HG02981 (cell line): ENCODE results near the gene COL9A1.
"Not testable (repeated sequence)": the region's sequence is repeated elsewhere in the genome, so short reads cannot be mapped to it uniquely, and the experiment has no call there.

Experiments
- ATAC-seq: cut with Tn5 transposase; IDR thresholded peaks from one replicate; pipeline ENCODE4 v1.9.1; 2021; ENCODE audit warnings: mild to moderate bottlenecking, moderate library complexity; ENCODE audit not compliant: unreplicated experiment

Gene COL9A1

GRCh38 chr6:70303034-70303525, at the start of gene COL9A1:
COL9A1 (minus strand) TSS chr6:70303084; CDS start chr6:70302924, 160 bp downstream.
- ATAC-seq, result no peak

- ATAC-seq, result no peak
Measured at GRCh38 chr6:70351461-70351860, 48.6 kb upstream of the COL9A1 start.

- no peak for ATAC-seq
Measured at GRCh38 chr6:70345619-70346018, 42.7 kb upstream of the COL9A1 start.

- no peak for ATAC-seq
Measured at GRCh38 chr6:70343313-70343712, 40.4 kb upstream of the COL9A1 start.

GRCh38 chr6:70339810-70340209, 36.9 kb upstream of the COL9A1 start:
- not testable (repeated sequence) for ATAC-seq

- no peak for ATAC-seq
Measured at GRCh38 chr6:70338775-70339174, 35.9 kb upstream of the COL9A1 start.

- no peak for ATAC-seq
Measured at GRCh38 chr6:70337743-70338105, 34.8 kb upstream of the COL9A1 start.

- ATAC-seq, result no peak
Measured at GRCh38 chr6:70336996-70337742, 34.3 kb upstream of the COL9A1 start.

GRCh38 chr6:70327036-70327435, 24.2 kb upstream of the COL9A1 start:
- ATAC-seq, result no peak

GRCh38 chr6:70325009-70325408, 22.1 kb upstream of the COL9A1 start:
- ATAC-seq, result no peak

GRCh38 chr6:70317799-70318198, 14.9 kb upstream of the COL9A1 start:
- ATAC-seq, result not testable (repeated sequence)

- peak; percentile 47 for ATAC-seq
Measured at GRCh38 chr6:70315079-70315751, 12.3 kb upstream of the COL9A1 start.

GRCh38 chr6:70314296-70314695, 11.4 kb upstream of the COL9A1 start:
- ATAC-seq, result no peak

GRCh38 chr6:70312165-70312745, 9.4 kb upstream of the COL9A1 start:
- no peak for ATAC-seq

- no peak for ATAC-seq
Measured at GRCh38 chr6:70310063-70310694, 7.3 kb upstream of the COL9A1 start.

- ATAC-seq, result no peak
Measured at GRCh38 chr6:70309243-70309642, 6.4 kb upstream of the COL9A1 start.

GRCh38 chr6:70308142-70308541, 5.3 kb upstream of the COL9A1 start:
- not testable (repeated sequence) for ATAC-seq

GRCh38 chr6:70307008-70307407, 4.1 kb upstream of the COL9A1 start:
- ATAC-seq, result no peak

GRCh38 chr6:70304616-70305015, 1.7 kb upstream of the COL9A1 start:
- ATAC-seq, result no peak

GRCh38 chr6:70299456-70299855, 3.4 kb downstream of the COL9A1 start:
- no peak for ATAC-seq

GRCh38 chr6:70298068-70298467, 4.8 kb downstream of the COL9A1 start:
- ATAC-seq, result no peak
